Neural cell (in vitro differentiated cells): ENCODE results near the gene WDR31. TPM values are rescaled to one million over a fixed set of nuclear protein-coding genes. Genes with fewer than 3 reads are reported as not detected.

ENCODE experiments used
- H2AFZ ChIP-seq: fragments of 200-600, 300-800 bp; sonication (generic), shearing (Covaris generic); 2 replicates; pipeline ENCODE4 v1.6.0; 2014; ENCODE audit warnings: low read depth, mild to moderate bottlenecking, antibody characterized with exemption, low read length, moderate library complexity
- H3F3A ChIP-seq: fragments of 200-600 bp; shearing (Covaris generic); 2 replicates; pipeline ENCODE4 v1.6.1; 2016; ENCODE audit warnings: mild to moderate bottlenecking, moderate library complexity, mixed read lengths, antibody characterized with exemption, low read length; ENCODE audit not compliant: insufficient read depth, poor library complexity, severe bottlenecking
- H3K27ac ChIP-seq: fragments of 200-600, 300-800 bp; sonication (generic), shearing (Covaris generic); 2 replicates; pipeline ENCODE4 v1.5.1; 2014; ENCODE audit warnings: mild to moderate bottlenecking, low read length, moderate library complexity
- H3K27me3 ChIP-seq: fragments of 300-800, 200-600 bp; sonication (generic), shearing (Covaris generic); 2 replicates; pipeline ENCODE4 v1.6.0; 2014; ENCODE audit warnings: mild to moderate bottlenecking, low read depth, low read length, moderate library complexity; ENCODE audit not compliant: insufficient read depth
- H3K36me3 ChIP-seq: fragments of 300-800, 200-600 bp; sonication (generic), shearing (Covaris generic); 2 replicates; pipeline ENCODE4 v1.5.1; 2014; ENCODE audit warnings: mild to moderate bottlenecking, antibody characterized with exemption, low read length, moderate library complexity; ENCODE audit not compliant: insufficient read depth
- H3K4me2 ChIP-seq: fragments of 300-800, 200-600 bp; sonication (generic), shearing (Covaris generic); 2 replicates; pipeline ENCODE4 v1.6.0; 2014; ENCODE audit warnings: mild to moderate bottlenecking, low read length
- H3K4me3 ChIP-seq: fragments of 300-800, 200-600 bp; sonication (generic), shearing (Covaris generic); 2 replicates; pipeline ENCODE4 v1.5.1; 2014; ENCODE audit warnings: mild to moderate bottlenecking, low read length, moderate library complexity
- H3K79me2 ChIP-seq: fragments of 200-600 bp; shearing (Covaris generic); replicated peaks from 2 replicates; pipeline ENCODE4 v1.6.0; 2014; ENCODE audit warnings: mild to moderate bottlenecking, low read length, moderate library complexity; ENCODE audit not compliant: insufficient read depth
- H3K9ac ChIP-seq: fragments of 300-800, 200-600 bp; sonication (generic), shearing (Covaris generic); 2 replicates; pipeline ENCODE4 v1.6.1; 2016; ENCODE audit warnings: mild to moderate bottlenecking, low read length, mixed read lengths
- H3K9me2 ChIP-seq: fragments of 200-600 bp; shearing (Covaris generic); 2 replicates; pipeline ENCODE4 v1.6.1; 2016; ENCODE audit warnings: mild to moderate bottlenecking, low read length, mixed read lengths; ENCODE audit not compliant: insufficient read depth
- H3K9me3 ChIP-seq: fragments of 200-600, 300-800 bp; sonication (generic), shearing (Covaris generic); 2 replicates; pipeline ENCODE4 v1.6.1; 2016; ENCODE audit warnings: mild to moderate bottlenecking, mixed run types, low read length, moderate library complexity, mixed read lengths
- H4K20me1 ChIP-seq: fragments of 200-600 bp; shearing (Covaris generic); 2 replicates; pipeline ENCODE4 v1.6.1; 2016; ENCODE audit warnings: mild to moderate bottlenecking, mixed run types; ENCODE audit not compliant: insufficient read depth
- EP300 ChIP-seq: fragments of 450-650 bp; conservative IDR thresholded peaks from 2 replicates; pipeline ENCODE4 v1.6.1; 2014; ENCODE audit warnings: antibody characterized with exemption, mild to moderate bottlenecking, moderate library complexity; ENCODE audit not compliant: poor library complexity, severe bottlenecking
- EZH2 ChIP-seq: fragments of 200-600, 300-800 bp; shearing (Covaris generic), sonication (generic); IDR thresholded peaks from 2 replicates; pipeline ENCODE4 v1.6.1; 2014; ENCODE audit warnings: antibody characterized with exemption, low read length, borderline replicate concordance, mild to moderate bottlenecking; ENCODE audit not compliant: insufficient read depth, poor library complexity, severe bottlenecking
- MXI1 ChIP-seq: fragments of 450-650 bp; conservative IDR thresholded peaks from 2 replicates; pipeline ENCODE4 v1.6.1; 2014; ENCODE audit warnings: antibody characterized with exemption, mild to moderate bottlenecking; ENCODE audit not compliant: poor library complexity, severe bottlenecking
- POLR2AphosphoS5 ChIP-seq: IDR thresholded peaks from 2 replicates; pipeline ENCODE4 v1.6.1; 2012
- RAD21 ChIP-seq: fragments of 450-650 bp; conservative IDR thresholded peaks from 2 replicates; pipeline ENCODE4 v1.6.1; 2014; ENCODE audit warnings: antibody characterized with exemption, mild to moderate bottlenecking, moderate library complexity
- SMC3 ChIP-seq: fragments of 450-650 bp; conservative IDR thresholded peaks from 2 replicates; pipeline ENCODE4 v1.6.1; 2014; ENCODE audit warnings: antibody characterized with exemption, mild to moderate bottlenecking, moderate library complexity; ENCODE audit not compliant: poor library complexity
- TAF1 ChIP-seq: IDR thresholded peaks from 2 replicates; pipeline ENCODE4 v1.6.1; 2012; ENCODE audit warnings: low read depth
- polyA plus RNA-seq: library from polyadenylated mRNA; depleted of rRNA; stranded (reverse); fragments of >200 nt; gene quantifications from 2 replicates; pipeline ENCODE4 v1.2.3, GENCODE V29; 2014
- TF ChIP-seq, protein P1 (sequence below): fragments of 450-650 bp; IDR thresholded peaks from 2 replicates; pipeline ENCODE4 v1.5.1; 2014; ENCODE audit warnings: antibody characterized with exemption, mild to moderate bottlenecking, moderate library complexity; ENCODE audit not compliant: poor library complexity, severe bottlenecking
- TF ChIP-seq, protein P2 (sequence below): IDR thresholded peaks from 2 replicates; pipeline ENCODE4 v1.6.1; 2012; ENCODE audit warnings: borderline replicate concordance

The WDR31 gene
- polyA plus RNA-seq, 1 donor from 2014 or later, result 0.59 TPM

DNA sequence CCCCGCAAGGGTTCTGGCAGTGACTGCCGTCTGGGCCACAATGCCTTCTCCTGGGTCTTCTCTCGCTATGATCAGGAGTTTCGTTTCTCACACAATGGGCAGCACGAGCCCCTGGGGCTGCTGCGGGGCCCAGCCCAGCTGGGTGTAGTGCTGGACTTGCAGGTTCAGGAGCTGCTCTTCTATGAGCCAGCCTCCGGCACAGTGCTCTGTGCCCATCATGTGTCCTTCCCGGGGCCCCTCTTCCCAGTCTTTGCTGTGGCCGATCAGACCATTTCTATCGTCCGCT is 29.7 kb upstream of the WDR31 start:
- TF ChIP-seq, protein P1, sequence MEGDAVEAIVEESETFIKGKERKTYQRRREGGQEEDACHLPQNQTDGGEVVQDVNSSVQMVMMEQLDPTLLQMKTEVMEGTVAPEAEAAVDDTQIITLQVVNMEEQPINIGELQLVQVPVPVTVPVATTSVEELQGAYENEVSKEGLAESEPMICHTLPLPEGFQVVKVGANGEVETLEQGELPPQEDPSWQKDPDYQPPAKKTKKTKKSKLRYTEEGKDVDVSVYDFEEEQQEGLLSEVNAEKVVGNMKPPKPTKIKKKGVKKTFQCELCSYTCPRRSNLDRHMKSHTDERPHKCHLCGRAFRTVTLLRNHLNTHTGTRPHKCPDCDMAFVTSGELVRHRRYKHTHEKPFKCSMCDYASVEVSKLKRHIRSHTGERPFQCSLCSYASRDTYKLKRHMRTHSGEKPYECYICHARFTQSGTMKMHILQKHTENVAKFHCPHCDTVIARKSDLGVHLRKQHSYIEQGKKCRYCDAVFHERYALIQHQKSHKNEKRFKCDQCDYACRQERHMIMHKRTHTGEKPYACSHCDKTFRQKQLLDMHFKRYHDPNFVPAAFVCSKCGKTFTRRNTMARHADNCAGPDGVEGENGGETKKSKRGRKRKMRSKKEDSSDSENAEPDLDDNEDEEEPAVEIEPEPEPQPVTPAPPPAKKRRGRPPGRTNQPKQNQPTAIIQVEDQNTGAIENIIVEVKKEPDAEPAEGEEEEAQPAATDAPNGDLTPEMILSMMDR, result no peak
- TF ChIP-seq RAD21 (no peak), POLR2AphosphoS5 (no peak), TAF1 (no peak), SMC3 (no peak), EZH2 (no peak), MXI1 (no peak), EP300 (no peak)
- TF ChIP-seq, protein P2, sequence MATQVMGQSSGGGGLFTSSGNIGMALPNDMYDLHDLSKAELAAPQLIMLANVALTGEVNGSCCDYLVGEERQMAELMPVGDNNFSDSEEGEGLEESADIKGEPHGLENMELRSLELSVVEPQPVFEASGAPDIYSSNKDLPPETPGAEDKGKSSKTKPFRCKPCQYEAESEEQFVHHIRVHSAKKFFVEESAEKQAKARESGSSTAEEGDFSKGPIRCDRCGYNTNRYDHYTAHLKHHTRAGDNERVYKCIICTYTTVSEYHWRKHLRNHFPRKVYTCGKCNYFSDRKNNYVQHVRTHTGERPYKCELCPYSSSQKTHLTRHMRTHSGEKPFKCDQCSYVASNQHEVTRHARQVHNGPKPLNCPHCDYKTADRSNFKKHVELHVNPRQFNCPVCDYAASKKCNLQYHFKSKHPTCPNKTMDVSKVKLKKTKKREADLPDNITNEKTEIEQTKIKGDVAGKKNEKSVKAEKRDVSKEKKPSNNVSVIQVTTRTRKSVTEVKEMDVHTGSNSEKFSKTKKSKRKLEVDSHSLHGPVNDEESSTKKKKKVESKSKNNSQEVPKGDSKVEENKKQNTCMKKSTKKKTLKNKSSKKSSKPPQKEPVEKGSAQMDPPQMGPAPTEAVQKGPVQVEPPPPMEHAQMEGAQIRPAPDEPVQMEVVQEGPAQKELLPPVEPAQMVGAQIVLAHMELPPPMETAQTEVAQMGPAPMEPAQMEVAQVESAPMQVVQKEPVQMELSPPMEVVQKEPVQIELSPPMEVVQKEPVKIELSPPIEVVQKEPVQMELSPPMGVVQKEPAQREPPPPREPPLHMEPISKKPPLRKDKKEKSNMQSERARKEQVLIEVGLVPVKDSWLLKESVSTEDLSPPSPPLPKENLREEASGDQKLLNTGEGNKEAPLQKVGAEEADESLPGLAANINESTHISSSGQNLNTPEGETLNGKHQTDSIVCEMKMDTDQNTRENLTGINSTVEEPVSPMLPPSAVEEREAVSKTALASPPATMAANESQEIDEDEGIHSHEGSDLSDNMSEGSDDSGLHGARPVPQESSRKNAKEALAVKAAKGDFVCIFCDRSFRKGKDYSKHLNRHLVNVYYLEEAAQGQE, result no peak
- no peak overlapping the region for H3K27ac ChIP-seq
- H3K79me2 ChIP-seq, result no peaks in the 10 kb centered on the region
- no peaks in the 10 kb centered on the region for H3K36me3 ChIP-seq
- H3K27me3 ChIP-seq, result no peaks in the 10 kb centered on the region
- no peak overlapping the region for H3K9ac ChIP-seq
- H3K4me2 ChIP-seq, result no peak overlapping the region
- no peak overlapping the region for H3K4me3 ChIP-seq
- no peak overlapping the region for H2AFZ ChIP-seq
- no peaks in the 10 kb centered on the region for H3K9me2 ChIP-seq
- H3K9me3 ChIP-seq, result no peaks in the 10 kb centered on the region
- H3F3A ChIP-seq, result no peaks in the 10 kb centered on the region
- no peaks in the 10 kb centered on the region for H4K20me1 ChIP-seq

DNA sequence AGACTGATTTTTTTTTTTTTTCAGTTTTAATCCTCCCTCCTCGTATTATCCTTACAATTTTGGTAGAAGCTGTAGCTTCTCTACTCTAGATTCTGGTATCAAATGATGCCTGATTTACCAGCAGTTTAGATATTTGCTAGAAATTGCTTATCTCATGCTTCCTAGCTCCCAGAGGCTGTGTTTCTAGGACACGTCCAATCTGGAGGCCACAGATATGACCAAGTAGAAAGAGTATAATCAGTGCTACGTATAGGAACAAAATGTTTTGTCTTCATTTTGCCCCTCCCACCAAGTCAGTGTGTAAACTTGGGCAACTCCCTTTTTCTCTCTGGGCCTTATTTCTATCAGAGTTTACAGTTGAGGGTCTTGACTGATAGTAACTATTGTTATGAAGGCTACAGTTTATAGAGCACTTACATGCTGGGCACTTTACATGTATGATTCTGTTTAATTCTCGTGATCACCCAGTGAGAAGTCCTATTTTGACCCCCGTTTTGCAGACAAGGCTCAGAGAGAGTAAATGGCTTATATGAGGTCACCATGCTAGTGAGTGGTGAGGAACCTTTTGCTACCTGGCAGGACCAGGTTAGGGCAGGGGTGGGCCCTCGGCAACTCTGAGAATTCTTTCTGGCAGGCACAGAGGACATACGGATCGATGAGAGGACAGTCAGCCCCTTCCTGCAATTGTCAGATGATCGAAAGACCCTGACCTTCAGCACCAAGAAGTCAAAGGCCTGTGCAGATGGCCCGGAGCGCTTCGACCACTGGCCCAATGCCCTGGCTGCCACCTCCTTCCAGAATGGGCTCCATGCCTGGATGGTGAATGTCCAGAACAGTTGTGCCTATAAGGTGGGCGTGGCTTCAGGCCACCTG is 29.1 kb upstream of the WDR31 start:
- Histone ChIP-seq H3K9me2 (no peaks in the 10 kb centered on the region), H3K27ac (no peak overlapping the region), H3F3A (no peaks in the 10 kb centered on the region), H4K20me1 (no peaks in the 10 kb centered on the region), H2AFZ (no peak overlapping the region), H3K4me3 (no peak overlapping the region), H3K9ac (no peak overlapping the region), H3K27me3 (no peaks in the 10 kb centered on the region), H3K36me3 (no peaks in the 10 kb centered on the region), H3K4me2 (no peak overlapping the region), H3K9me3 (no peaks in the 10 kb centered on the region), H3K79me2 (no peaks in the 10 kb centered on the region)
- TF ChIP-seq EP300, result no peak
- TF ChIP-seq POLR2AphosphoS5, result no peak
- no peak for TF ChIP-seq TAF1
- TF ChIP-seq SMC3, result no peak
- TF ChIP-seq EZH2, result no peak
- TF ChIP-seq, protein P1, result no peak
- TF ChIP-seq, protein P2, result no peak
- no peak for TF ChIP-seq MXI1
- TF ChIP-seq RAD21, result no peak
